Activated T-cell treated with anti-CD3 and anti-CD28 coated beads, Interleukin-2, amount 50 U/mL, for 1 hour (primary cell): ENCODE measurements around the gene VWDE.

Experiments used
- DNase-seq: peaks from one replicate; pipeline ENCODE4 v3.0.0-alpha.2; 2020

VWDE gene

GRCh38 chr7:12325646-12326045 lies 78.0 kb downstream of the VWDE start:
- no peak for DNase-seq

GRCh38 chr7:12323415-12323814 lies 80.2 kb downstream of the VWDE start:
- no peak for DNase-seq

- no peak for DNase-seq
These were observed 80.8 kb downstream of the VWDE start for GRCh38 chr7:12322903-12323300.

GRCh38 chr7:12322284-12322902 lies 81.3 kb downstream of the VWDE start:
- no peak for DNase-seq

- DNase-seq, result no peak
These were observed 82.5 kb downstream of the VWDE start for GRCh38 chr7:12320987-12321647.

GRCh38 chr7:12320241-12320986 lies 83.3 kb downstream of the VWDE start:
- no peak for DNase-seq

GRCh38 chr7:12317675-12318074 lies 86.0 kb downstream of the VWDE start:
- no peak for DNase-seq

GRCh38 chr7:12316925-12317324 lies 86.7 kb downstream of the VWDE start:
- no peak for DNase-seq

- no peak for DNase-seq
These were observed 88.6 kb downstream of the VWDE start for GRCh38 chr7:12315049-12315448.

- no peak for DNase-seq
These were observed 89.5 kb downstream of the VWDE start for GRCh38 chr7:12314199-12314598.

GRCh38 chr7:12305502-12305901 lies 98.2 kb downstream of the VWDE start:
- no peak for DNase-seq

GRCh38 chr7:12303495-12303894 lies 100.2 kb downstream of the VWDE start:
- no peak for DNase-seq

GRCh38 chr7:12303062-12303461 lies 100.6 kb downstream of the VWDE start:
- no peak for DNase-seq

GRCh38 chr7:12300415-12300814 lies 103.2 kb downstream of the VWDE start:
- no peak for DNase-seq

GRCh38 chr7:12299367-12299766 lies 104.3 kb downstream of the VWDE start:
- DNase-seq, result no peak

GRCh38 chr7:12297283-12298108 lies 106.2 kb downstream of the VWDE start:
- DNase-seq, result no peak

GRCh38 chr7:12296051-12296570 lies 107.6 kb downstream of the VWDE start:
- no peak for DNase-seq

GRCh38 chr7:12294701-12295100 lies 109.0 kb downstream of the VWDE start:
- DNase-seq, result no peak

- DNase-seq, result no peak
These were observed 111.8 kb downstream of the VWDE start for GRCh38 chr7:12291870-12292269.

- DNase-seq, result no peak
These were observed 112.9 kb downstream of the VWDE start for GRCh38 chr7:12290761-12291160.

- DNase-seq, result no peak
These were observed 113.7 kb downstream of the VWDE start for GRCh38 chr7:12289996-12290395.

- DNase-seq, result no peak
These were observed 115.8 kb downstream of the VWDE start for GRCh38 chr7:12287901-12288300.

GRCh38 chr7:12281038-12281437 lies 122.6 kb downstream of the VWDE start:
- no peak for DNase-seq
